ENCODE measurements around the gene ZNF507.
"Not testable (repeated sequence)": the region's sequence is repeated elsewhere in the genome, so short reads cannot be mapped to it uniquely, and the experiment has no call there.

ZNF507 gene

GRCh38 chr19:32407004-32407992 lies 61.9 kb downstream of the ZNF507 start:
- no peak for DNase-seq (ENCODE audit: low read depth, low spot score)

DNA sequence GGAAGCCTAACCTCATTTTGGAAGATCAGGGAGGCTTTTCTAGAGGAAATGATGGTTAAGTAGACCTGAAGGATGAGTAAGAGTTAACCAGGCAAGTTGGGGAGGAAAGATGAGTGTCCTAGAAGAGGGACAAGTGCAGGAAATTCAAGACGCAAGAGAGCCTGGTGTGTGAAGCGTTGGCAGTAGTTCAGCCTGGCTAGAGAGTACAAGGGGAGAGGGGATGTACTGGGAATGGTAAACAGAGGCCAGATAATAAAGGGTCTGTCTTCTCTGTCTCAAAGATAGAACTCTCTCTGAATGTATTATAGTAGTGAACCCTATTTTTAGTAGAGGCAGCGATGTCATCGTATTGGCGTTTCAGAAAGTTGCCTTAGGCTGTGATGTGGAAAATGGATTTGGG lies 69.8 kb downstream of the ZNF507 start:
- no peak for DNase-seq (ENCODE audit: low read depth, low spot score)

DNA sequence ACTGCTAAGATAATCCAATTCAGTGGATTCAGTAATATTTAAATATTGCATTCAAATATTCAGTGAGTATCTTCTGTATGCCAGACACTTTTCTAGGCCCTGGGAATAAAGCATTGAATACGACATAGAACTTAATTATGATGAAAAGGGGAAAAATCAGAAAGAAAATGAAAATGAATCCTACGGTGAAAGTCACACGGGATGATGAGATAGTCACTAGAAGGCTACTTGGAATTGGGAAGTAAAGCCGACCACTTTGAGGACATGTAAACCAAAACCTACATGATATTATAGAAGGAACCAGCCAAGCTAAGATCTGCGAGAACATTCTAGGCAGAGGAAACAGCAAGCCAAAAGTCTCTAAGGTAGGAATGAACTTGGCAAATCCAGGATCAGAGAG lies 70.3 kb downstream of the ZNF507 start:
- DNase-seq (ENCODE audit: low read depth, low spot score) = no peak

- no peak for DNase-seq (ENCODE audit: low read depth, low spot score)
Observed at GRCh38 chr19:32416749-32417456, 71.5 kb downstream of the ZNF507 start.

DNA sequence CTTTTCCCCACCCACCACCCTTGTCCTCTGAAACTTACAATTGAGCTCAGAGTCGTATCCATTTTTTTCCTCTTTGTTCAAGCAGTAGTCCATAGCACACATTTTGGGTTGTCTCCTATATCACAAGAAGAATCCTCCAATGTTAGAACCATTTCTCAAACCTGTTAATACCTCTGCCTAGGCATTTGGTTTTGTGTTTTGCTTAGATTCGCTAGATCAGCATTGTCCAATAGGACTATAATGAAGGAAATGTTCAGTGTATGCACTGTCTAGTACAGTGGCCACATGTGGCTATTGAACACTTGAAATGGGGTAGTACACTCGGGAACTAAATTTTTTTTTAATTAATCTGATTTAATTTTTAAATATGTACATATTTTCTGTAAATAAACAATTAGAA lies 72.7 kb downstream of the ZNF507 start:
- DNase-seq (ENCODE audit: low read depth, low spot score) = no peak

DNA sequence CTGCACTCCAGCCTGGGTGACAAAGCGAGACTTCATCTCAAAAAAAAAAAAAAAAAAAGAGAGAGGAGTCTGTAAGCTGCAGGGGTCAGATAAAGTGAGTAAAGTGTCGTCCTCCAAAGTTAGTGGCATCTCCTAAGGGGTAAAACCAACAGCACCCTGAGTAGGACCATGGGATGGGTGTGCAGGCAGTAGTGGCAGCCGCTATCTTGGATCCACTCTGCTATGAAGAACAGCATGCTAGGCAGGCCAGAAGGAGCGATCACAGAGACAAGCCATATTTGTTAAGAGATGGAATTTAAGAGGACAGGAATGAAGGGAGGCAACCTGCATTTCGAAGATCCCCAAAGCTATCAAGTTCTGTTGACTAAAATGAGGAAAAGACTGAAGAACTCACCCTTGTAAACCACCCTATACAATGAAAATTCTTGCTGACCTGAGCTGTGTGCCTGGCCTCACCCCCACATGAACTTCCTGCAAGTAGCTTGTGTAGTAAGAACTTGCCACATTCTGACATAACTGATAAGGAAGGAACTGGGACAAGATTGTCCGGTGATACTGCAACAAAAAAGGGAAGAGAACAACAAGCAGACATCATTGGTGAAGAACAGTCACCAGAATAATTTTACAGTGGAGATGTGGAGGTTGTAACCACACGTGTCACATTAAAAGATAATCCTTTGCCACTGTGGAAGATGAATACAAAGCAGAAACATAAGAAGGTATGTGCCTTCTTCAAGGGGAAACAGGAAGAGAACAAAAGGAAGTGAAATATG lies 76.4 kb downstream of the ZNF507 start:
- DNase-seq (ENCODE audit: low read depth, low spot score) = no peak

GRCh38 chr19:32422435-32422834 lies 77.0 kb downstream of the ZNF507 start:
- DNase-seq (ENCODE audit: low read depth, low spot score) = no peak

DNA sequence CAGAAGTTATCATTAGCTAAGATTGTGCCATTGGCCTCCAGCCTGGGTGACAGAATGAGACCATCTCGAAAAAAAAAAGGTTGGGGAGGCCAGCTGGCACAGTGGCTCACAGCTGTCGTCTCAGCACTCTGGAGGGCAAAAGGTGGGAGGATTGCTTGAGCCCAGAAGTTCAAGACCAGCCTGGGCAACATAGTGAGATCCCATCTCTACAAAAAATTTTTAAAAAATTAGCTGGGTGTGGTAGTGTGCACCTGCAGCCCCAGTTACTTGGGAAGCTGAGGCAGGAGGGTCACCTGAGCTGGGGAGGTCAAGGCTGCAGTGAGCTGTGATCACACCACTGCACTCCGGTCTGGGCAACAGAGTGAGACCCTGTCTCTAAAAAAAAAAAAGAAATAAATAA lies 78.5 kb downstream of the ZNF507 start:
- not testable (repeated sequence) for DNase-seq (ENCODE audit: low read depth, low spot score)

GRCh38 chr19:32427536-32427935 lies 82.1 kb downstream of the ZNF507 start:
- no peak for DNase-seq (ENCODE audit: low read depth, low spot score)

DNA sequence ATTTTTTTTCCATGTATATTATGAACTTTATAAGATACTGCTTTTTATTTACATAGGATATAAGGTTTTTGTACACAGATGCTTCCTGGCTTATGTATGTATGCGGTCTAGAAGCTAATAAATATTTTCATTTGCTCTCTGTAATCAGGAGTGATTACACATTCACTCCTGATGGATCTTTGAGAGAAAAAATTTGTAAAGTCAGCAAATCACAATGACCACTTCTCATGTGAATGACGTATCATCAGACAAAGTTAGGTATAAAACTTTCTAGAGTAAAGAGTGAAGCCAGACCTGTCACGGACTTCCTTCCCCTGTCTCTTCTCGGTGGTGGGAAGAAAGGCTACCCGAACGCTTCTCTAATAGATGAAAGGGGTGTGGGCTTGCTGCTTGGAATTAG lies 91.3 kb downstream of the ZNF507 start:
- DNase-seq (ENCODE audit: low read depth, low spot score) = no peak

- no peak for DNase-seq (ENCODE audit: low read depth, low spot score)
Observed at GRCh38 chr19:32437096-32437495, 91.7 kb downstream of the ZNF507 start.
